Dermis microvascular lymphatic vessel endothelial cell (primary cell): ENCODE measurements around the gene FNBP1. TPM values are rescaled to one million over a fixed set of nuclear protein-coding genes. Genes with fewer than 3 reads are reported as not detected.
A peak's percentile ranks its signal among the peaks of the same experiment; 100 is the strongest.
"Not testable (repeated sequence)": the region's sequence is repeated elsewhere in the genome, so short reads cannot be mapped to it uniquely, and the experiment has no call there.

Experiments
- DNase-seq, 2 donors: peaks; one replicate each; pipeline versions ENCODE4 v3.0.0 to v3.0.0-alpha.2; 2010; ENCODE audit warnings: low read depth in 2 of 2
- total RNA-seq: library from RNA; depleted of rRNA; stranded (reverse); fragments of >200 nt; gene quantifications from 2 replicates; pipeline ENCODE4 v1.2.1, GENCODE V29; 2014

The FNBP1 gene
- total RNA-seq, 1 donor from 2014 or later, result 35.0 TPM

- DNase-seq, result no peak
Observed at GRCh38 chr9:129962451-129962864, 80.5 kb downstream of the FNBP1 start.

- DNase-seq, result no peak
Observed at GRCh38 chr9:129958796-129959195, 84.2 kb downstream of the FNBP1 start.

DNA sequence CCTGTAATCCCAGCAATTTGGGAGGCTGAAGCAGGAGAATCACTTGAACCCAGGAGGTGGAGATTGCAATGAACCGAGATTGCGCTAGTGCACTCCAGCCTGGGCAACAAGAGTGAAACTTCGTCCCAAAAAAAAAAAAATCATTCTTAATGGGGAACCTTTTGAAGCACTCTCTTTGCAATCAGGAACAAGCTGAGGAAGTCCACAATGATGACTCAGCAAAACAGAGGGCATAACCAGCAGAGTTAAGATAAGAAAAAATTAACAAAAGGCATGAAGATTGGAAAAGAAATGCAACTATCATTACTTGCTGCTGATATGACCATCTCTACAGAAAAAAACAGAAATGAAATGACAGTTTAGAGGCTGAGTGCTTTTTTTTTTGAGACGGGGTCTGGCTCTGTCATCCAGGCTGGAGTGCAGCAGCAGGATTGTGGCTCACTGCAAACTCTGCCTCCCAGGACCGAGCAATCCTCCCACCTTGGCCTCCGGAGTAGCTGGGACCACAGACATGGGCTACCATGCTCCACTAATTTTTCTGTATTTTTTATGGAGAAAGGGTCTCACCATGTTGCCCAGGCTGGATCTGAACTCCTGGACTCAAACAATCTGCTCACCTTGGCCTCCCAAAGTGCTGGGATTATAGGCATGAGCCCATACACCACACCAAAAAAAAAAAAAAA is 88.0 kb downstream of the FNBP1 start:
- DNase-seq, result no peak

GRCh38 chr9:129953736-129954135 is 89.3 kb downstream of the FNBP1 start:
- DNase-seq, result no peak

DNA sequence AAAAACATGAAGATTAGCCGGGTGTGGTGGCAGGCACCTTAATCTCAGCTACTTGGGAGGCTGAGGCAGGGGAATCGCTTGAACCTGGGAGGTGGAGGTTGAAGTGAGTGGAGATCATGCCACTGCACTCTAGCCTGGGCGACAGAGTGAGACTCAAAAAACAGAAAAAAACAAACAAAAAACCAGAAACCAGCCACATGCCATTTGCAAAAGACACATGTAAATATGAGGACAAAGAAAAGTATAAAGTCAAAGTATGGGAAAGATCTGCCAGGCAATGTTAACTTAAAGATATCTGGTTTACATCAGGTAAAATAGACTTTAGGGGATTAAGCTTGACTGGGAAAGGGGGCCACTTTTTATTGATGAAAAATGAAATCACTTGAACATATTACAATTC is 90.7 kb downstream of the FNBP1 start:
- no peak for DNase-seq

DNA sequence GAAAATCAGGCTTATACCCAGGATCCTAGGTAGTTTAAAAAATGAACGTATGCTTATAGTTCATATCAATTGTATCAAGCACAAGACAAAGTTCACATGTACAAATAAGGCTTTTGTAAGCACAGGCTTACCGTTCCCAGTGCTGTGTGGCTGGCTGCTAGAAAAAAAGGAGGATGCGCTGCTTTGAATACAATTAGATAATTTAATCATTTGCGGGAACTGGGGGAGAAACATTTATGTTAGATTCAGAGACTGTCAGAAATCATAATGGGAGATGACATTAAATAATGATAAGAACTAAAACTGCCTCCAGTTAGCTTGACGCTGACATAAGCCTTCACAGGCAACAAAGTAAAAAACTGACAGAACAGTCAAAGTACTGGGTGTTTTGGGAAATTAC is 93.2 kb downstream of the FNBP1 start:
- no peak for DNase-seq

DNA sequence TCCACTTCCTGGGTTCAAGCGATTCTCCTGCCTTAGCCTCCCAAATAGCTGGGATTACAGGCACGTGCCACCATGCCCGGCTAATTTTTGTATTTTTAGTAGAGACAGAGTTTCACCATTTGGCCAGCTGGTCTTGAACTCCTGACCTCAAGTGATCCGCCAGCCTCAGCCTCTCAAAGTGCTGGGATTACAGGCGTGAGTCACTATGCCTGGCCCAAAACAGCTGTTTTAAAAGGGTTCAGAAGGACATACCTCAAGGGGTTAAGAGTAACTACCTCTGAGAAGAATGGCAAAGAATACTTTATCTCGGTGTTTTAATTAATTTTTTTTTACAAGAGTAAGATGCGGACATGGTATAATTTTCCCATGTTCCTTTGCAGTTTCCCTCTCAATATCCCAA is 94.4 kb downstream of the FNBP1 start:
- DNase-seq, result not testable (repeated sequence)

DNA sequence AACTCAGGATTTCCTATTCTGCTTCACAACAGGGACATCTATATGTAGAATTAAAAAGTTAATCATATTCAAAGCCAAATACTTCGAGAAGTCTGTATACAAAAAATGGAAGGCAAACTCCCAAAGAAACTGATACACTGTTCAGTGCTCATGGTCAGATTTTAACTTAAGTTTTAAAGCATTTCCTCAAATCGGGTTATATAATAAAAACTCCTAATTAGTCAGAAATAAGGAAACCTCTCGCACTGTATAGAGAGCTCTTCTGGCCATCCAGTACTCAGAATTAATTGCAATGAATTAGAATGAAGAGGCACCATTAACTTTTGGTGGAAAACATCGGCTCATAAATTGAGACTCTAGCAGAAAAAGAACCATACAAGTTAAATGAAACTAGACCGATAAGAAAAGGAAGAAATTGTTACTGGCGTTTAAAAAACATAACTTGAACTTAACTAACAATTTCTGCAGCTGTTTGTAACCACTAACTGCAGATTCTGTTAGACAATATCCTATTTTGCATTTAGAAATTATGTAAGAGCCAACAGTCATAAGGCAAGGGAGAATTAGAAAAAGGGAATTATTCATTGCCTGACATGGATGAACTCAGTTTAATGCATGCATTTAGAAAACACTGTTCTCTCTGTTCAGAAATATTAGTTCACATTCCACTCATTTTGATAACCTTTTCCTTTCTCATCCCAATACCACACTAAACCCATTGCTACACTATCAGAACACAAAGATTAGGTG is 96.6 kb downstream of the FNBP1 start:
- DNase-seq, result no peak

GRCh38 chr9:129945314-129945713 is 97.7 kb downstream of the FNBP1 start:
- no peak for DNase-seq

- no peak for DNase-seq
Observed at GRCh38 chr9:129944506-129945116, 98.4 kb downstream of the FNBP1 start.

DNA sequence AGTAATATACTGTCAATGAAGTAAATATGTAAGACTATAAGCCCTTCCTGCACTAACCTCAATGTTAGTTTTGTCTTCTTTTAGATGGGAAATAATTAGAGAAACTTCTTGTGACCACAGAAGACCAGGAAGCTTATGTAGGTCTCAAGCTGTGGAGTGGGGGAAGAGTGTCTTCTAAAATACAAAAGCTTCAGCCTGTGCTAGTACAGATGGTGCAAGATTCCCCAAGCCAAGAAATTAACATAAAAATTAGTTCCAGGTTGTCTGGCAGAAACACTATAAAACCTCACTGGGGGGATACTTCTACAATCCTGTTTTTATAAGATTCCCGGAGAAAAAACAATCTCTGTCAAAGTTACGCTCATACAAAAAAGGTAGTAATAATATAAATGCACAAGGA is 103.6 kb downstream of the FNBP1 start:
- DNase-seq, result no peak

DNA sequence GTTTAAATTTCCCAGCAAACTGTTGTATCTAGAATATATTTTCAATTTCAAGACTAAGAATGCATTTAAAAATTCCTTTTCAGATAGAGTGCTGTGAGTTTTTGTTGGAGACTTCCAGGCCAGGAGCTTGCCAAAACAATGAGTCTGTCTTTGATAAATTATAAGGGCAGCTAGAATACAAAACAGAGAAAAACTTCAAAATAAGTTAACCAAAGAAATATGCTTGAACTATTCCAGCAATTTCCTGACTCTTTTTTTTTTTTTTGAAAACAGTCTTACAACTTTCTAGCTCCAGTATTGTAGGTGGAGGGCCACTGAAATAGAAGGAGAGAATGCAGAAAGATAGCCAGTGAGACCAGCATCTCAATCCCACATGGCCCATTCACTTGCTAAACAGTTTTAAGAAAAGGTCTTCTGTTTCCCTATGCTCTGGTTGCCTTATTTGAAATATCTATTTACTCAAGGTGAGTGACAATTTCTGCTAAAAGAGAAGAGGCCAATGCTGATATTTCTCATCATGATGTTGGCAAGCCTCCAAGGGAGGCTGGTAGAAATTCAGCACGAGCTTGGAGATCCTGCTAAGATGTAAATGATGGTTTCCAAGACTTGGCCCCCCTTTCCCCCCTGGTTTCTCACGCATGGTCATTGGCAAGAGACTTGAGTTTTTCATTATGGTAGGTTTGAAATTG is 104.6 kb downstream of the FNBP1 start:
- DNase-seq, result peak in 1 of 2 donors; percentile 63

GRCh38 chr9:129937879-129938278 is 105.1 kb downstream of the FNBP1 start:
- DNase-seq, result not testable (repeated sequence)

DNA sequence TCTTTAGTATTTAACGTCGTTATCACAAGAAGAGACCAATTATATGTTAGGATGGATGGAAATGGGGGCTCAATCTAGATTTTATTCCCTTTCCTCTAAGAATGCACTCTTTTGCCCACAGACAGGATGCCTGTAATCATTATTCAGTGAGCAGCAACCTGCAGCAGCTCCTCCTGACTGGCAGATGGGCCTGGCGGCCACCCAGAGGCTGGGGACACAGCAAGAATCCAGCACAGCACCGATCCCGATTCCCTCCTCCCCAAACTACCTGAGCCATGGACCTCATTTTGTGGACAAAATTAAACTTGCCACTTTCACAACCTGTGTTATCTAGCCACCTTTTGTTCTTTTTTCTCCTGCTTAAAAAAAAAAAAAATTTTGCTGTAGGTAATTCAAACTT is 106.8 kb downstream of the FNBP1 start:
- DNase-seq, result no peak

DNA sequence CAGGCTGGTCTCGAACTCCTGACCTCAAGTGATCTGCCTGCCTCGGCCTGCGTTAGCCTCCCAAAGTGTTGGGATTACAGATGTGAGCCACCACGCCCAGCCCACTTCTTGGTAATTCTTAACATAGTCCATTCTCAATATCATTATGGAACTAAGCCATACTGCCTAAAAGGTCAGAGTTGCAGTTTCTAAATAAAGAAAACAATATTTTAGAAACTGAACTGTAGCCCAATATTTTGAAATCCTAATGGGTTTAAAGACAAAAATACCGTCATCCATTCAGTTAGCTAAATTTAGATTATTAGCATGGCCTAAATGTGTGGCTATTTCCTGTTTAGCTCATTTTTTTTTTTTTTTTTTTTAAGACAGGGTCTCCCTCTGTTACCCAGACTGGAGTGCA is 108.2 kb downstream of the FNBP1 start:
- no peak for DNase-seq

DNA sequence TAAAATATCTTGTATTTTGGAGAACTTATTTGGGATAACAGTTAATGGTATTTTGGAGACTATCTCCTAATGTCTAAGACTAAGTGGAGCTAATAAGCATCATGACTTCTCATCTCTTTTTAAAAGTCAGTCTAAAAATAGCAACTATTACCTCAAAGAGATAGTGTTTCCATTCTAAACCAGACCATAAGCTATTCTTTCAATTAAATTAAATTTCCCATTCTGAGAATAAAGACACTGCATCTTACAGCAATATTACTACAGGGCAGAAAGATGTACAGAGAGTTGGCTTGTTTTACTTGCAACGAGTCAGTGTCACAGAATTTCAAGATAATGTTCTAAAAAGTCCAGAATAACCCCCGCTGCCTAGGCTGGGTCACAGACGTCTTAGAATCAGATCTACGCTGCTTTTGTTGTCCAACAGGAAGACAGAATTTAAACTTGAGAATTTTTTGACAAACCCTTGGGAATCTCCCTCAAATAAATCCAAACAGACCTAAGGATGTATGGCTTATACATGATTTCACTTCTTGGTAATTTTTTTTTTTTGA is 108.9 kb downstream of the FNBP1 start:
- no peak for DNase-seq

DNA sequence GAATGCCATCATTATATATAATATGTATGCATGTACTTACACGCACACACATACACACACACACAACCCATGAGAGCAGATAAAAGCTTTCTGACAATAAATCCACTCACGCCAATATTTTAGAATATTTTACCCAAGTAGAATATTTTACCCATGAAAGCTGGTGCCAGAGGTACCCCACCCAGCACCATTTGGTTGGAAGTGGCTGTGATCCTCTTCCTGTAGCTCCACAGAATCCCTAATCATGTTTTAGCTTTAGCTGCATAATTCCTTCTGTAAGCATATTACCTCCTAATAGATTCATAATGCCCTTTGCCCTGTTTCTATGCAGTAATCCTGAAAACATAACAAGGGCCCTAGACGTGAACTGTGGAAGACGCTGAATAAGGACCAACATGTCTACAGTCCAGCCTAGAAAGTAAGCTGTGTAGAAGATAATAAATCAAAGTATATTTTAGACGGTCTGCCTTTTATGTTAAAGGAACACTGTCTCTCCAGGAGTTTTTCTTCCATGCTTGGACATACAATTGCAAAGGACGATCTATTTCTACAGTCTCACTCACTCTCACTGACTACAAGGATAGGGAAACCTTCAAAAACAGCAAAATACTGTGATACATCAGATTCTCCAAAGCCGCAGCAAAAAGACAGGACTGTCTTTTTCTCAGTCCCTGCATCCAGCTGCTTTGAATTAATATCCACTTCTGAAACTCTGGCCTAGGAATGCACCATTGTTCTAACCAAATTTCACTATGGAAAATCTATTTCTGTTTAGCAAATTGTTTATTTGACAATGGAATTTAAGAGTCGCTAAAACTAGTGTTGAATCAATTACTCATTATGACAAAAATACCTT is 109.6 kb downstream of the FNBP1 start:
- no peak for DNase-seq

DNA sequence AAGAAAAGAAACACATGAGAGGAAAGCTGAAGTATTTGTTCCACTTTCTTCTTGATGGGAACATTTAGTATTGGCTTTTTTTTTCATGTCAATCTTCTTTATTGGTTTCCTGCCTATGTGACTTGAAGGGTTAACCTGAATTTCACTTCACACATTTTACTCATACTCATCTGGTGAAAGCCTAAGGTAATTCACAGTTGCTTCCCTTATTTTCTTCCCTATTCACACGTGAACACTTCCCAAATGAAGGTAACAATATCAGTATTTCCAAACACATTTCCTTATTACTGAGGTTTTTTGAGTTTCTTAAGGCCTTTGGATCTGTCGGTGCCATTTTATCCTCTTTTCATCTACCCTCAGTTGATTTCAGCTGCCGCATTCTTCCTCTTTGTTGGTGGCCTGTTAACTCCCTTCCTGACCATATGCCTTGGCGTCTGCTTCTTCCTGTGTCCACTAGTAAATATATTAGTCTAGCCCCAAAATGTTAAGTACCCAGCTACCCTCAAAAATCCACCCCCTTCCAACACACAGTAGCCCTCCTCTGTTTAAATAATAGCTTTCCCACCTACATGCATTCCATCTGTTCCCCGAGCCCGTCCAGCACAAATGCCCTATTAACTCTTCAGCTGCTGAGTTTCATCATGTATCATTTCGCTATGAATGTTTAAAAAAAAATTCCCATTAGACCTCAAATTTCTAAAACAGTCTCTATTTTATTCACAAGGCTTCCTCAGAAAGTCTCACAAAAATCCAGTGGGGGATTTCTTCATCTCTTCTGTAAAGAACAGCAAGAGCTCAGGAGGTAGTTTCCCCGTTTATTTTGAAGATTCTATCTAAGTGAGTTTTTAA is 110.5 kb downstream of the FNBP1 start:
- peak in 1 of 2 donors; percentile 38 for DNase-seq

- DNase-seq, result no peak
Observed at GRCh38 chr9:129930743-129931142, 112.2 kb downstream of the FNBP1 start.
